Smooth muscle cell (in vitro differentiated cells): ENCODE results near the gene SDHA. TPM values are rescaled to one million over a fixed set of nuclear protein-coding genes. Genes with fewer than 3 reads are reported as not detected.
"Not testable (repeated sequence)": the region's sequence is repeated elsewhere in the genome, so short reads cannot be mapped to it uniquely, and the experiment has no call there.

ENCODE experiments used
- DNase-seq: peaks from one replicate; lab custom pipeline; 2025; ENCODE audit not compliant: unreplicated experiment; lab: John Stamatoyannopoulos, UW
- H2AFZ ChIP-seq: fragments of 200-600 bp; sonication (generic); 2 replicates; pipeline ENCODE4 v1.6.0; 2016; ENCODE audit warnings: antibody characterized with exemption, low read depth, mild to moderate bottlenecking
- H3F3A ChIP-seq: fragments of 200-600 bp; sonication (generic); 2 replicates; pipeline ENCODE4 v1.6.0; 2017; ENCODE audit warnings: antibody characterized with exemption, low read depth
- H3K27ac ChIP-seq: fragments of 200-600 bp; sonication (generic); 2 replicates; pipeline ENCODE4 v1.5.1; 2016; ENCODE audit warnings: low read depth, mild to moderate bottlenecking
- H3K27me3 ChIP-seq: fragments of 200-600 bp; sonication (generic); 2 replicates; pipeline ENCODE4 v1.6.1; 2016; ENCODE audit warnings: low read depth, mild to moderate bottlenecking
- H3K36me3 ChIP-seq: fragments of 200-600 bp; sonication (generic); 2 replicates; pipeline ENCODE4 v1.5.1; 2016; ENCODE audit warnings: low read depth
- H3K4me1 ChIP-seq: fragments of 200-600 bp; sonication (generic); 2 replicates; pipeline ENCODE4 v1.5.1; 2016; ENCODE audit warnings: low read depth
- H3K4me2 ChIP-seq: fragments of 200-600 bp; sonication (generic); 2 replicates; pipeline ENCODE4 v1.6.0; 2016; ENCODE audit warnings: mild to moderate bottlenecking
- H3K4me3 ChIP-seq: fragments of 200-600 bp; sonication (generic); 2 replicates; pipeline ENCODE4 v1.5.1; 2016; ENCODE audit warnings: mild to moderate bottlenecking
- H3K79me2 ChIP-seq: fragments of 200-600 bp; sonication (generic); 2 replicates; pipeline ENCODE4 v1.6.0; 2016; ENCODE audit warnings: low read depth, mild to moderate bottlenecking
- H3K9ac ChIP-seq: fragments of 200-600 bp; sonication (generic); 2 replicates; pipeline ENCODE4 v1.6.0; 2016; ENCODE audit warnings: low read depth
- H3K9me3 ChIP-seq: fragments of 200-600 bp; sonication (generic); replicated peaks from 2 replicates; pipeline ENCODE4 v1.5.1; 2016; ENCODE audit warnings: low read depth
- H4K20me1 ChIP-seq: fragments of 200-600 bp; sonication (generic); 2 replicates; pipeline ENCODE4 v1.6.0; 2016; ENCODE audit warnings: low read depth
- CTCF ChIP-seq: fragments of 200-600 bp; sonication (generic); IDR thresholded peaks from 2 replicates; pipeline ENCODE4 v1.5.1; 2017; ENCODE audit warnings: borderline replicate concordance, mild to moderate bottlenecking, antibody characterized with exemption; ENCODE audit not compliant: insufficient read depth, poor library complexity, severe bottlenecking
- WGBS: methylation state at CpG from one replicate; pipeline ENCODE4 v1.1.7; 2016; ENCODE audit warnings: low lambda C conversion rate; 5-methylcytosine and 5-hydroxymethylcytosine counted together
- polyA plus RNA-seq: library from polyadenylated mRNA; unstranded; fragments of >200 nt; fragmentation: Nextera tagmentation; extraction: Ambion mirVana; gene quantifications from 2 replicates; pipeline ENCODE4 v1.2.1, GENCODE V29; 2016
- total RNA-seq: library from RNA; depleted of rRNA; stranded (reverse); fragments of >200 nt; gene quantifications from 2 replicates; pipeline ENCODE4 v1.2.3, GENCODE V29; 2014

Gene SDHA
- total and polyA plus RNA-seq, 2 experiments from 2014 or later = 59.7 to 130 TPM

- Histone ChIP-seq H3K27me3 (no peaks in the 10 kb centered on the region), H3K27ac (no peak overlapping the region), H3K36me3 (peaks cover 25% of the 10 kb centered on the region), H3K79me2 (no peaks in the 10 kb centered on the region), H3K9ac (no peak overlapping the region), H3F3A (no peaks in the 10 kb centered on the region), H3K4me1 (no peaks in the 10 kb centered on the region), H3K9me3 (no peaks in the 10 kb centered on the region), H3K4me3 (no peak overlapping the region), H4K20me1 (no peaks in the 10 kb centered on the region), H3K4me2 (no peak overlapping the region), H2AFZ (no peak overlapping the region)
- 95% methylated on average over 10 of the region's 10 CpGs for WGBS
- TF ChIP-seq CTCF = no peak
- no peak for DNase-seq
These were observed 34.4 kb downstream of the SDHA start for GRCh38 chr5:252546-252945.

- not testable (repeated sequence) for DNase-seq, H3K27ac ChIP-seq, H3K79me2 ChIP-seq
These were observed 36.2 kb downstream of the SDHA start for GRCh38 chr5:254322-254721.

DNA sequence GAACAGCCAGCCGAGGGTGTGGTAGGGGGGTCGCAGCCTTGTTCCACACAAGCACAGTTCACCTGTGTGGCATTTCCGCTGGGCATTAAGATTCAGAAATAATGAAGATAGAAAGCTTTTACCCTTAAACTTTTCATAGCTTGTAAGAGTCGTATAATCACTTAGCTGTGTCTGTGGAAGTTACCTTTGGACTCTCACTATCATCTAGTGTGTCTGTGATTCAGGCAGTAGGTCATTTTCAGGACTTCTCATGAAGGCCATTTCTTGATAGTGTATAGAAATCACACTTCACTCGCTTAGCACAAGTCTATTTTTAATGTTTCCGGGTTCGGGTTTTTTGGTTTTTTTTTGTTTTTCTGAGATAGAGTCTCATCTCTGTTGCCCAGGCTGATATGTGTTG is 37.0 kb downstream of the SDHA start:
- H3K27me3 ChIP-seq, H3K27ac ChIP-seq, H2AFZ ChIP-seq, H3K4me3 ChIP-seq, H3F3A ChIP-seq, DNase-seq, H3K9ac ChIP-seq, H3K4me1 ChIP-seq, H3K4me2 ChIP-seq, H4K20me1 ChIP-seq, H3K36me3 ChIP-seq, H3K79me2 ChIP-seq, H3K9me3 ChIP-seq: not testable (repeated sequence)
- 96% methylated on average over 7 of the region's 7 CpGs for WGBS

More at GRCh38 chr5:254322-254721, 36.2 kb downstream of the SDHA start:
- H3K9me3 ChIP-seq, H2AFZ ChIP-seq, H3F3A ChIP-seq, H4K20me1 ChIP-seq, H3K4me3 ChIP-seq, H3K36me3 ChIP-seq, H3K4me1 ChIP-seq, H3K27me3 ChIP-seq, H3K4me2 ChIP-seq, H3K9ac ChIP-seq: not testable (repeated sequence)
- WGBS = 97% methylated on average over 15 of the region's 15 CpGs

DNA sequence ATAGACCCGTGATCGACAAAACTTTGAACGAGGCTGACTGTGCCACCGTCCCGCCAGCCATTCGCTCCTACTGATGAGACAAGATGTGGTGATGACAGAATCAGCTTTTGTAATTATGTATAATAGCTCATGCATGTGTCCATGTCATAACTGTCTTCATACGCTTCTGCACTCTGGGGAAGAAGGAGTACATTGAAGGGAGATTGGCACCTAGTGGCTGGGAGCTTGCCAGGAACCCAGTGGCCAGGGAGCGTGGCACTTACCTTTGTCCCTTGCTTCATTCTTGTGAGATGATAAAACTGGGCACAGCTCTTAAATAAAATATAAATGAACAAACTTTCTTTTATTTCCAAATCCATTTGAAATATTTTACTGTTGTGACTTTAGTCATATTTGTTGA is 38.2 kb downstream of the SDHA start:
- not testable (repeated sequence) for H3F3A ChIP-seq, H3K27ac ChIP-seq, H2AFZ ChIP-seq, H3K36me3 ChIP-seq, H3K9ac ChIP-seq, H3K4me1 ChIP-seq, H3K79me2 ChIP-seq, H3K4me2 ChIP-seq, H3K27me3 ChIP-seq, DNase-seq, H3K4me3 ChIP-seq, H4K20me1 ChIP-seq, H3K9me3 ChIP-seq
- WGBS = 98% methylated on average over 8 of the region's 8 CpGs

- no peak overlapping the region for H3K4me3 ChIP-seq
- 99% methylated on average over 13 of the region's 13 CpGs for WGBS
- TF ChIP-seq CTCF = no peak
- H3K27me3 ChIP-seq = no peaks in the 10 kb centered on the region
- no peak overlapping the region for H2AFZ ChIP-seq
- no peaks in the 10 kb centered on the region for H3K9me3 ChIP-seq
- H3K9ac ChIP-seq = no peak overlapping the region
- H3K79me2 ChIP-seq = no peaks in the 10 kb centered on the region
- H3F3A ChIP-seq = no peaks in the 10 kb centered on the region
- H3K4me2 ChIP-seq = no peak overlapping the region
- H3K27ac ChIP-seq = no peak overlapping the region
- H3K36me3 ChIP-seq = peaks cover 9% of the 10 kb centered on the region
- no peaks in the 10 kb centered on the region for H3K4me1 ChIP-seq
- no peak for DNase-seq
- H4K20me1 ChIP-seq = no peaks in the 10 kb centered on the region
These were observed 39.0 kb downstream of the SDHA start for GRCh38 chr5:257148-257547.

DNA sequence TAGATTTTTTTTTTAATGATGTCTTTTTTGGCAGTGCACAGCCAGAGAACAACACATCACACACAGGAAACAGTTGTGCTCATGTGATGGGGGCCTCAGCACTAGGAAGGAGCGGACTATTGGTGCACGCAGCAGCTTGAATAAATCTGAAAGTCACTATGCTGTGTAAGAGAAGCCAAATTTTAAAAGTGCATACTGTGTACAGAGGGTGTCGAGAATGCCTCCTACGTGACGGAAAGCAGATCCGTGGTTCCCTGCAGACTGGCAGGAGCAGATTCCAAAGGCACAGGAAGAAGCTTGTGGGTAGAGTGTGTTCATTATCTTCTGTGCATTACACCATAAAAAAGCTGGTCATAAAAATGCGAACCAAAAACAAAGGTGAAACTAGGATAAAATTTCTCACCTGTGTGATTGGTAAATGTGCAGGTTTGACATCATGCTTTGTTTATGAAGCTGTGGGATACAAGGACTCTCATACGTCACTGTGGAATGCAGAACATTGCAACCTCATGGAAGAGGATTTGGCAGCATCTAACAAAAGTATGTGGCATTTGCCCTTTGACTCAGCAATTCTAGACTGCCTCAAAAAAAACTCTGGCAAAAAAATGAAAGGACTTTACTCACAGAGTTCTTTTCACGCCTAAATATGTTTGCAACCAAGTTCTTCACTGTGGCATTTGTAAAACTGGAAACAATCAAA is 45.3 kb downstream of the SDHA start:
- peak overlapping the region; percentile 19 for H3K9ac ChIP-seq
- H3K27ac ChIP-seq = peak overlapping the region; percentile 85
- H4K20me1 ChIP-seq, H3K36me3 ChIP-seq, DNase-seq, H3K9me3 ChIP-seq, H3K79me2 ChIP-seq, H2AFZ ChIP-seq, H3K27me3 ChIP-seq, H3K4me1 ChIP-seq, H3F3A ChIP-seq: not testable (repeated sequence)
- 33% methylated on average over 9 of the region's 9 CpGs for WGBS
- H3K4me3 ChIP-seq = peak overlapping the region; percentile 3
- H3K4me2 ChIP-seq = peak overlapping the region; percentile 73
